ENCODE data around the gene ADAMTSL5.

DNA sequence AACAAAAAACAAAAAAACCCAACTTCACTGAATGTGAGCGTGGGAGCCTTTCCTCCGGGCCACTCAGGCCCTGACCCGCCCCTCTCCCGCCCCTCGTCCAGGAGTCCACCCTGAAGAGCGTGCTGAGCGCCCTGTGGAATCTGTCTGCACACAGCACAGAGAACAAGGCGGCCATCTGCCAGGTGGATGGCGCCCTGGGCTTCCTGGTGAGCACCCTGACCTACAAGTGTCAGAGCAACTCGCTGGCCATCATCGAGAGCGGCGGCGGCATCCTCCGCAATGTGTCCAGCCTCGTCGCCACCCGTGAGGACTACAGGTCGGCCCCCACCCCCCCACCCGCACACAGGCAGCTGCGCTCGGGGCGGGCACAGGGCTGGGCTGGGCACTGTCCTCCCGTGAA lies 51.0 kb downstream of the ADAMTSL5 start:
- TF ChIP-seq, protein P1, sequence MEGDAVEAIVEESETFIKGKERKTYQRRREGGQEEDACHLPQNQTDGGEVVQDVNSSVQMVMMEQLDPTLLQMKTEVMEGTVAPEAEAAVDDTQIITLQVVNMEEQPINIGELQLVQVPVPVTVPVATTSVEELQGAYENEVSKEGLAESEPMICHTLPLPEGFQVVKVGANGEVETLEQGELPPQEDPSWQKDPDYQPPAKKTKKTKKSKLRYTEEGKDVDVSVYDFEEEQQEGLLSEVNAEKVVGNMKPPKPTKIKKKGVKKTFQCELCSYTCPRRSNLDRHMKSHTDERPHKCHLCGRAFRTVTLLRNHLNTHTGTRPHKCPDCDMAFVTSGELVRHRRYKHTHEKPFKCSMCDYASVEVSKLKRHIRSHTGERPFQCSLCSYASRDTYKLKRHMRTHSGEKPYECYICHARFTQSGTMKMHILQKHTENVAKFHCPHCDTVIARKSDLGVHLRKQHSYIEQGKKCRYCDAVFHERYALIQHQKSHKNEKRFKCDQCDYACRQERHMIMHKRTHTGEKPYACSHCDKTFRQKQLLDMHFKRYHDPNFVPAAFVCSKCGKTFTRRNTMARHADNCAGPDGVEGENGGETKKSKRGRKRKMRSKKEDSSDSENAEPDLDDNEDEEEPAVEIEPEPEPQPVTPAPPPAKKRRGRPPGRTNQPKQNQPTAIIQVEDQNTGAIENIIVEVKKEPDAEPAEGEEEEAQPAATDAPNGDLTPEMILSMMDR (conservative IDR thresholded peaks at IDR 0.05; ENCODE audit: low read depth, low read length), result no peak
- no peak for TF ChIP-seq EZH2 (IDR thresholded peaks at IDR 0.05; ENCODE audit: borderline replicate concordance, low read depth, low read length, poor library complexity, severe bottlenecking)

All from A673 (cell line).